Activated gamma-delta T cell treated with Interleukin-2 at 50 U/mL for 16 hours (primary cell): ENCODE measurements around the gene NAA15.
"Not testable (repeated sequence)": the region's sequence is repeated elsewhere in the genome, so short reads cannot be mapped to it uniquely, and the experiment has no call there.

Source experiments
- DNase-seq: peaks from one replicate; pipeline ENCODE4 v3.0.0-alpha.2; 2020

Gene NAA15

DNA sequence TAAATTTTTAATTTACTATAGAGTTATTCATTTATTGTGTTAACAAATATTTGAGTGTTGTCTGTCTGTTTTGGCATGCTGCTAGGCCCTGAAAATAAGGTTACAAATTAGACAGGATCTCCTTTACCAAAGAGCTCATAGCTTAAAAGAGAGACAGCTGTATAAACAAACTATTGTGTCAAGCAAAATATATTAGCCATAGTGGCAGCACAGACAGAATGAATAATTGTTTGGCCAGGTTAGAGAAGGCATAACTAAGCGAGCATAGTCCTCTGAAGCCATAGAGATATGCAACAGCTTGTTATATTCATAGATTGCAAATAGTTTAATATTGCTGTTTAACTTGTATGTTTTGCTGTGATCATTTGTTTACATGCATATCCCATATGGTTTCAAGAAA lies 67.7 kb downstream of the NAA15 start:
- DNase-seq, result no peak

DNA sequence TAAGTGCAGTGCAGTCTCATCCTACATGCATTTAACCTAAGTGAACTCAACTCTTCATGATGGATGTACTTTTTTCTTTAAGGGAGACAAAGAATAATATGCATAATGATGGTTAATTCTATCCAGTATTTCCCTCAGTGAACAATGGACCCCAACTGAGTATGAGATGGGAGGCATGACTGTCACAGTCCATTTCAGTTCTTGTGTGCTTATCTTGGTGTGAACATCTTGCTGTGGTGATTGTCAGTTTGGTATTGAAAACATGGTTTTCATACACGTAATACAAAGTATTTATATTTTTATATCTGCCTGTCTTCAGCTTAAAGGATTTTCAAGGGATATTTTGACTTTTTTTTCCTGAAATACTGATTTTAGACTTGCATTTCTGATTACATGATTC lies 72.9 kb downstream of the NAA15 start:
- DNase-seq, result no peak

DNA sequence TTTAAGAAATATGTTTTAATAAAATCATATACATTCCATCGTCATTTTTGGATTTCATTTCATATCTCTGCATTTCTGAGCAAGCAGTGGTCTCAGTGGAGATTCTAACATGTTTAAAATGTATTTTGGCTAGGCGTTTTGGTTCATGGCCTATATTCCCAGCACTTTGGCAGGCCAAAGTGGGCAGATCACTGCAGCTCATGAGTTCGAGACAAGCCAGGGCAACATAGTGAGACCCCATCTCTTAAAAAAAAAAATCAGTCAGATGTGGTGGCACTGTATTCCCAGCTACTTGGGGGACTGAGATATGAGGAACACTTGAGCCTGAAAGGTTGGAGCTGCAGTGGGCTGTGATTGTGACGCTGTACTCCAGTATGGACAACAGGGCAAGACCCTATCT lies 85.1 kb downstream of the NAA15 start:
- no peak for DNase-seq

DNA sequence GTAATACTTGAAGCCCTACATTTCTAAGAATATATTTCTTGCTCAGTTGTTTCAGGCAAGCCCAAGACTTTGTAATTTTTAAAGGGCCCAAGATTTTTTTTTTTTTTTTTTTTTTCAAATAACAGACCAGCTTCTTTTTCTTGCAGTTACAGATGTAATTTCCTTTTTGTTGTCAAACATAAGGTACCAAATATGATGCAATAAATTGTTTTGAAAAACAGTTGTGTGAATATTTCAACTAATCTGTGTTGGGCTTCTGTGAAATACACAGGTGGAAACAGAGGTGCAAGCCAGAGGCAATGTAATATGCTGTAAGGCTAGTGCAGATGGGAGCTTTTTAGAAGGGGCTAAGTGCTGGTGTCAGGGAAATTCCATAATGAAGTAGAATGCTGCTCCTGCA lies 87.8 kb downstream of the NAA15 start:
- no peak for DNase-seq

DNA sequence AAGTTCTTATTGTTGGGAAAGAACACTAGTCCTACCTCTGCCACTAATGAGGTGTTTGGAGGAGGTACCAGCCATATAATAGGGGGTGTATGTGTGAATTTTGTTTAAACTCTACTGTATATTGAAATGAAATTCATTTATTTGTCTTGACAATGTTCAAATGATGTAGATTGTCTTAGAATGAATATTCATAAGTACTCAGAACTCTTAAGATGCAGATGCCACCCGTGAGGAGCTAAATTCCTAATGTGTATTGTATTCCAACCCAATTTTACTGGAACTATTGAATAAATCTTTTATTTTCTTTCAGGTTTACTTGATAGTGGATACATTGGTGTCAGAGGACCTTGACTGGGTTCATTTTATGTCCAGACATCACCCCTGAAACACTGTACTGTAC lies 88.7 kb downstream of the NAA15 start:
- DNase-seq, result no peak

DNA sequence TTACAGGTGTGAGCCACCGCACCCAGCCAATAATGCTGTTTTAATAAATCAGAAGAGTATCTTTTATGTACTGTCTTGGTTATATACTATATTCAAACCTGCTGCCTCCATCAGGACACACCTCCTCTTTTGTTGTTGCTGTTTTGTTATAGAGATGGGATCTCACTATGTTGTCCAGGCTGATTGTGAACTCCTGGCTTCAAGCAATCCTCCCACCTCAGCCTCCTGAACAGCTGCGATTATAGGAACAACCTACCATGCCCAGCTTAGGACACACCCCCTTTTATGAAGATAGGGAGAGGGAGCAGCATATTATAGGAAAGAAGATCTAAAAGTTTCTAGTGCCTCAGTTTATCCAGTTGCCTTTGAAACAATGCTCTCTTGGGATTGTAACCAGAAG lies 90.4 kb downstream of the NAA15 start:
- DNase-seq, result no peak

DNA sequence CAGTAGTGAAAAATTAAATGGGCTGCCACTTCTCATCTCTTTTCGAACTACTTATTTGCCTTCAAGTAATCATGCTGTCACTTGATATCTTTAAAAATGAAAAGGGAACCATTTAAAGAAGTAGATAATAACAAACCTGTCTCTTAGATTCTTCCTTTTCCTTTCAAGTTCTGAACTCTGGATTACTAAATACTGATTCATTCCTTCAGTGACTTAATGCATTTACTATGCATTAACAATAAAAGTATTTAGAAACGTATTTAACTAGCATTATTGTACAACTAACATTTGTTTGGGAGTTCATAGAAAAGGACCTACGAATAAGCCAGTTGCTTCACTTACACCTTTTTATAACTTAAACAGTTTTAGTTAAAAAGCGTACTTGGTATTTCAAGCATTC lies 91.5 kb downstream of the NAA15 start:
- no peak for DNase-seq

DNA sequence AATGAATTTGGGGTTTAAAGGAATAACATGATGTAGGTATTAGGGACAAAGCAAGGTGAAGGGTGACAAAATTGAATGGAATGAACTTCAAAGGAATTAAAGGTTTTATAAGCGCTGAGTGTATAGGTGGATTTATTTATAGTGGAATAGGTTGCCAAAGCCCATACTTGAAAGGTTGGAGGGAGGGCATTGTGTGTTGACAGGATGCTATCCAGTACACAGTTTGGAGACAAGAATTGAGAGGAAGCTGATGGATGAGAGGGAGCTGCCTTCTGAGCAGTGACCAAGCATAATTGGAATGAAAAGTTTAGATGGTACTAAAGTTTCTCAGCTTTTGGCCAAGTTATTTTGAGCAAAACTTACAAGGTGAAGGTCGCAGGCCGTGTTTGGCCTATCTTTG lies 100.1 kb downstream of the NAA15 start:
- no peak for DNase-seq

DNA sequence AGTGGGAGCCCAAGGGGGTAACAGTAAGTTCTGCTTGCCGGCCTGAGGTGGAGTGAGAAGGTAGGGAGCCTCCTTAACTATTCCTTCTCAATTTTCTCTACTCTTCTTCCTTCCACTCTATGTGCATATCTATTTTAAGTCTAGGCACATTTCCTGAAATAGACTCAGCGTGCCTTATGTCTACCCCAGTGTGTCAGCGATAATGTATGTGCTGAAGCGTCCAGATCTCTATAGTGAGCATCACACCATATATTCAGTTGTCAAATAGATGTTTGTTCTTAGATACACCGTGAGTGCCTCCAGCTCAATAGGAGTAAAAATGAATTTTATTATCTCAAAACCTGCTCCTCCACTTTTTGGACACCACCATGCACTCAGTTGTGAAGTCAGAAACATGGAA lies 101.1 kb downstream of the NAA15 start:
- no peak for DNase-seq

DNA sequence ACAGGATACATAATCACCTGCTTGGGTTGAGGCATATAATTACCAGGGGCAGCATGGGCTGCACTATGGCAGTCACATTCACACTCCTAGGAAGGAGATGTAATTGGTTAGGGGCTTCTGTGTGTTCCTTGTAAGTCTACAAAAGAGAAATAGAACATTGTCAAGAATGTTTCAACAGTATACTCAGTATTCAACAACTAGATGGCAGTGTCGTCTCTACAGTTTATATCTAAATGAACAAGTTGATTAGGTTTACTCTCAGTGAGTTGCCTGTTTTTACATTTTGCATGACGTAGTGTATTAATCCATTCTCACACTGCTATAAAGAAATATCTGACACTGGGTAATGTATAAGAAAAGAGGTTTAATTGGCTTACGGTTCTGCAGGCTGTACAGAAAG lies 102.2 kb downstream of the NAA15 start:
- no peak for DNase-seq

DNA sequence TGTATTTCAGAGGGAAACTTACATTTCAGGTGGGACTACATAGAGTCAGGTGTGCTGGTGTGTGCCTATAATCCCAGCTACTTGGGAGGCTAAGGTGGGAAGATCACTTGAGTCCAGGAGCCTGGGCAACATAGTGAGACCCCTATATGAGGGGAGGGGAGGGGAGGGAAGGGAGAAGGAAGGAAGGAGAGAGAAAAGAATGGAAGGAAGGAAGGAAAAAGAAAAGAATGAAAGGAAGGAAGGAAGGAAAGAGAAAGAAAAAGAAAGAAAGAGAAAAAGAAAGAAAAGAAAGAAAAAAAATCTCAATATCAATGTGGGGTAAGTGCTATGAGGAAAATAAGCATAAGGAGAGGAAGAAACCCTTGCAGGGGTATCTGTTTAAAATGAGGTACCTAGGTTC lies 109.0 kb downstream of the NAA15 start:
- DNase-seq, result no peak

DNA sequence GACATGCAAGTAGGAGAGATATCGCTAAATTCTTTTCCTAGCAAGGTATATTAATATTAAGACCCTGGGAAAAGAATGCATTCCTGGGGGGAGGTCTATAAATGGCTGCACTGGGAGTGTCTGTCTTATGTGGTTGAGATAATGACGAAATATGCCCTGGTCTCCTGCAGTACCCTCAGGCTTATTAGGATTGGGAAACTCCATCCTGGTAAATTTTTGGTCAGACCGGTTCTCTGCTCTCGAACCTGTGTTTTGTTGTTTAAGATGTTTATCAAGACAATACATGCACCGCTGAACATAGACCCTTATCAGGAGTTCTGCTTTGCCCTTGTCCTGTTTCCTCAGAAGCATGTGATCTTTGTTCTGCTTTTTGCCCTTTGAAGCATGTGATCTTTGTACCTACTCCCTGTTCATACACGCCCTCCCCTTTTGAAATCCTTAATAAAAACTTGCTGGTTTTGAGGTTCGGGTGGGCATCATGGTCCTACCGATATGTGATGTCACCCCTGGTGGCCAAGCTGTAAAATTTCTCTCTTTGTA lies 113.4 kb downstream of the NAA15 start:
- DNase-seq, result not testable (repeated sequence)

DNA sequence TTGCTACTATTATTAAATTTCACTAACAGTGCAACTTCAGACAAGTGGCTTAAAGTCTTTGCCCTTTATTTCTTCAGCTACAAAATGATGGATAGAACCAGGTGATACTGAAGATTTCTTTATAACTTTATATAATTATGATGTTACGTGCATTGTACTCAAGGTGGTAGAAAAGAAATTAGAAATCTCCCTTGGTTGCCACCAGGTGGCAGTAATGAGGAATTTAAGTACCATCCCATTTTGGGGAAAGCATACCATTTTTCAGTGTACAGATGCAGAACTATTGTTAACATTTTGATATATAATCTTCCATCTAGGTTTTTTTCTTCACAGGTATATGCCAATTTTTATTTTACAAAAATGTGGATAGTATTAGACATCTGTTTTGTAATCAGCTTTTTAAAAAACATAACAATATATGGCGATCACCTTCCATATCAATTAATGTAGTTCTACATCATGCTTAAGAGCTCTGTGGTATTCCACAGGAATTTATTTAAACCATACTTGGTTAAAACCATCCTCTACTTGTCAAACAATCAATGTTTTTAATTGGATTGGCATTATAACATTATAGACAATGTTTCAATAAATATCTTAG lies 114.9 kb downstream of the NAA15 start:
- DNase-seq, result peak; percentile 22

DNA sequence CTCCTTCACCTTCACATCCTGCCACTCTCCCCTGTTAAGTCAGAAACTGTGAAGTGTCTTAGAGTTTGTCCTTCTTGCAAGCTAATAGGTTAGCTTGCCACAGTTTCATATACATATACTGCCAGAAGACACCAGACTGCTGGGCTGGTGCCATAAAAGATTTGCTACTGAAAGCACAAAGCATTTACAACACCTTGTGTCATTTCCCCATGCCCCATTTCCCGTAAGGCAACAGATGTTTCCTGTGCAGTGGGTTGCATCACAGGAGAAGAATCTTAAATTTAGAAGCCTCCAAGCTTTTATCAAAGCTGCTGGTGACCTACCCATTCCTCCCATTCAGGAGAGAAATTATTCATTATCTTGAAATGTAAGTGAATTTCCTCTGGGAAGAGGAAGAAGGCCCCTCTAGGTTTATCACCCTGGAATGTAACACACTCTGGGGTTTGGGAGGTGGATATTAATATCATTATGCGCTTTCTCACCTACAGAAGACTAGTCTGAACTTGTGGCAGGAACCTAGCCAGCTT lies 118.1 kb downstream of the NAA15 start:
- DNase-seq, result no peak

DNA sequence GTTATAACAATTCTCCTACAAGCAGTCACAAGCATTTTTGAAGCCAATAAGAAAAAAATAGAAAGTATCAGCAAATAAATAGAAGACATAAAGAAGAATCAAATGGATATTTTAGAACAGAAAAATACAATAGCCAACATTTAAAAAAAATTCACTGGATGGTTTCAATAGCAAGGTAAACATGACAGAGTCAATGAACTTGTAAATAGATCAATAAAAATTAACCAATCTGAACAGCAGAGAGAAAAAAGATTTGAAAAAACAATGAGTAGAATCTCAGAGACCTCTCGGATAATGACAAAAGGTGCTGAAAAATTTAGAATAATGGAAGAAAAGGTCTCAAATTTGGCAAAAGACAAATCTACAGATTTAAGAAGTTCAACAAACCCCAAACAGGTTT lies 119.3 kb downstream of the NAA15 start:
- DNase-seq, result no peak

DNA sequence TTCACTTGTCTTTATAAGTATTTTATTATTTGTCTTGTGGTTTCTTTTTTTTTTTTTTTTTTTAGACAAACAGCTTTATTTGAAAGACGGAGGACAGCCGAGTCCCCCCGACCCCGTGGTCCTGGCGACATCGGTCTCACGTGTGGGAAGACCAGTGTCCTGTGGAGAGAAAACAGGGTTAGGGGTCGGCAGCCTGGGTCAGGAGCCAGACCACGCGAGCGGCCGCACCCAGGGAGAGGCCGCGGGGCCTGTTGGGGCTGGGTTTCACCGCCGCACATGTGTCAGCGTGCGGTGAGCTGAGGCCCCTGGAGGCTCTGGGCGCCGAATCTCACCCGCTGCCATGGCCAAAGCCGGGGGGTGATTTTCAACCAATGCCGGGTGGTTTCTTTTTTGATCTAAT lies 134.8 kb downstream of the NAA15 start:
- no peak for DNase-seq

DNA sequence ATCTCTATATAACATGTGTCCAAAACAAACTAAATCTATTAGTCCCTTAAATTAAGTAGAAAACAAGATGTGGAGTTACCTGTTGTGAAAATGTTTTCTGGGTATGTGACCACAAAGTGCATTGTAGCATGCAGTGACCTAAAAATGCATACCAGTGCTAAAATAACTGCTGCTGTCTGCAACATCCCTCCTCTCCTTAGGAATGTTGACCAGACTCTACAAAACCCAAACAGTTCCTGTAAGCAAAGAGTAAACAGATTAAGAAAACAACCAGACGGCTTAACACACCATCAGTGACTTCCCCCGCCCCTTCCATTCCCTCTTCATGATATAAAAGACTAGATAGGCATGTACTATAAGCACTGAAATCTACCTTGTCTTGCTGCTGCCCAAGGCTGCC lies 136.8 kb downstream of the NAA15 start:
- DNase-seq, result no peak

DNA sequence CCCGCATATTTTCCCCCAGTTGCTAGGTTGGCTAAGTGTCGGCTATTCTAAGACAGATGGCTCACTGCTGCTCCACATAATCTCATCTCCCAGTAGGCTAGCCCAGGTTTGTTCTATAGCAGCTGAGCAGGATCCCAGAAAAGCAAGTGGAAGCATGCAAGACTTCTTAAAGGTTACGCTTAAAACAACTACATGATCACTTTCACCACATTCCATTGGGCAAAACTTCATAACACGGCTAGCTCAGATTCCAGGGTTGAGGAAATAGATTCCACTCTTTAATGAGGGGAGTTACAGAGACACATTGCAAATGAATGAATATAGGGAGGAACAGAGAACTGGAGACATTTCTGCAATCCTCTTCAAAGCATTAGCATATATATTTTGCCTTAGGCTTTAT lies 139.7 kb downstream of the NAA15 start:
- DNase-seq, result no peak

DNA sequence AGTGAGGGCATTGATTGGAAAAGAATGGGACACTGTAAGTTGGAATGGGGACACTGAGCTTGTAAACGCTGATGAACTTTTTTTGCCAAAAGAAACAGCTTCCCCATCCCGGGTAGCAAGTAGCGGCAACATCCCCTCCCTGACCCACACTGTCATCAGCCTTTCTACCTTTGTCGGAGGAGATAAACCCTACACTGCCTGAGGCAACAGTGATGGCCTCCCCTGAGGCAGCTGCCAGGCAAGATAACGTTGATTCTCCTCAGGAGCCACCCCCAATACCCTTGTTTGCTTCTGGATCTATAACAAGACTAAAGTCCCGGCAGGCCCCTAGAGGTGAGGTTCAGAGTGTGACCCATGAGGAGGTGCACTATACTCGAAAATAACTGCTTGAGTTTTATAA lies 142.4 kb downstream of the NAA15 start:
- DNase-seq, result no peak

DNA sequence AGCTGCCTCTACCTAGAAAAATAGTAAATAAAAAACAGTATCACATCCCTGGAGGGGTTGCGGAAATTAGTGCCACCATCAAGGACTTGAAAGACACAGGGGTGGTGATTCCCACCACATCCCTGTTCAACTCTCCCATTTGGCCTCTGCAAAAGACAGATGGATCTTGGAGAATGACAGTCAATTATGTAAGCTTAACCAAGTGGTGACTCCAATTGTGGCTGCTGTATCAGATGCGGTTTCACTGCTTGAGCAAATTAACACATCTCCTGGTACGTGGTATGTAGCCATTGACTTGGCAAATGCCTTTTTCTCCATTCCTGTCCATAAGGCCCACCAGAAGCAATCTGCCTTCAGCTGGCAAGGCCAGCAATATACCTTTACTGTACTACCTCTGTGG lies 143.6 kb downstream of the NAA15 start:
- DNase-seq, result not testable (repeated sequence)

DNA sequence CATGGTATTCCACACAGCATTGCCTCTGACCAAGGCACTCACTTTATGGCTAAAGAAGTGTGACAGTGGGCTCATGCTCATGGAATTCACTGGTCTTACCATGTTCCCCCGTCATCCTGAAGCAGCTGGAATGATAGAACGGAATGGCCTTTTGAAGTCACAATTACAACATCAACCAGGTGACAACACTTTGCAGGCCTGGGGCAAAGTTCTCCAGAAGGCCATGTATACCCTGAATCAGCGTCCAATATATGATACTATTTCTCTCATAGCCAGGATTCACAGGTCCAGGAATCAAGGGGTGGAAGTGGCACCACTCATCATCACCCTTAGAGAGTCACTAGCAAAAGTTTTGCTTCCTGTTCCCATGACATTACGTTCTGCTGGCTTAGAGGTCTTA lies 145.8 kb downstream of the NAA15 start:
- not testable (repeated sequence) for DNase-seq

DNA sequence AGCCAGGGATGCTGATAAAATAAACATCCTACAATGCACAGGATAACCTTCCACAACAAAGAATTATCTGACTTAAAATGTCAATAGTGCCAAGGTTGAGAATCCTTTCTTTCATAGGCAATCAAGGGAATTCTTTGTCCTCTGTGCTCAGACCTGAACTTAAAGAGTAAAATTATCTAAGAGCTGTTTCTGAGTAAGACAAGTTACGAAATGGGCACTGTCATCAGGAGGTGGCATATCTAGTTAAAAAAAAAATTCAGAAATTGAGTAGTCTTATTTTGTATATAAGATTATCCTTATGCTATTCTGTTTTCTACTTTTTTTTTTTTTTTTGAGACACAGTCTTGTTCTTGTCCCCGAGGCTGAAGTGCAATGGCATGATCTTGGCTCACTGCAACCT lies 149.3 kb downstream of the NAA15 start:
- DNase-seq, result no peak

DNA sequence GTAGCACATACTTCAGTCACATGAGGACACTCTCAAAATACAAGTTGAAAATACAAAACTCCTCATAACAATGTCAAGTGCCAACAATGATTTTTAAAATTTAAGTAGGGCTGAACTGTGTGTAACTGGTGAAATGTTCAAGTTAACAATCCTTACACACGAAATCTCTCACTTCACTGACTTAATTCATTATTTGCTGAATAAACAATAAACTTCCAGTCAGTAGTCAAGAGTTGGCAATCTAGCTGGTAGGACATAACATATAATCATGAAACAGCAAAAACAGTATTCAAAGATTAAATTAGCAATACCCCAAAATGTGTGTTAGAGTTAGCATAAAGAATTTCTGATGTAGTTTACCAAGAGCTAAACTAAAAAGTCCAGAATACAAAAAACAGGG lies 150.7 kb downstream of the NAA15 start:
- no peak for DNase-seq

DNA sequence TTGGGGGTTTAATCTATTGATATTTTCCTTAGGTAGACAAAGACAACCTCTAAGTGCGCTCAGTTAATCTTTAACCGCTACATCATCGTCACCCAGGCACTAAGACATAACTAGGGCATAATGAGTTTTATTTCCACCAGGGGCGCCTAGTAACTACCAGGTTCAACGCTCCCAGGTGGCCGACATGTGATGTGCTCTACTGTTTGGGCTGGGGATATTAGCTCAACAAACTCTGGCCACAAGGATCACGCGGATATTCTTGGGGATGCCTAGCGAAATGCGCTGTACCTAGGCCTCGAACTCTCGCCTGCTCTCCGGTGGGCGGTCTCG lies 151.7 kb downstream of the NAA15 start:
- peak; percentile 60 for DNase-seq

DNA sequence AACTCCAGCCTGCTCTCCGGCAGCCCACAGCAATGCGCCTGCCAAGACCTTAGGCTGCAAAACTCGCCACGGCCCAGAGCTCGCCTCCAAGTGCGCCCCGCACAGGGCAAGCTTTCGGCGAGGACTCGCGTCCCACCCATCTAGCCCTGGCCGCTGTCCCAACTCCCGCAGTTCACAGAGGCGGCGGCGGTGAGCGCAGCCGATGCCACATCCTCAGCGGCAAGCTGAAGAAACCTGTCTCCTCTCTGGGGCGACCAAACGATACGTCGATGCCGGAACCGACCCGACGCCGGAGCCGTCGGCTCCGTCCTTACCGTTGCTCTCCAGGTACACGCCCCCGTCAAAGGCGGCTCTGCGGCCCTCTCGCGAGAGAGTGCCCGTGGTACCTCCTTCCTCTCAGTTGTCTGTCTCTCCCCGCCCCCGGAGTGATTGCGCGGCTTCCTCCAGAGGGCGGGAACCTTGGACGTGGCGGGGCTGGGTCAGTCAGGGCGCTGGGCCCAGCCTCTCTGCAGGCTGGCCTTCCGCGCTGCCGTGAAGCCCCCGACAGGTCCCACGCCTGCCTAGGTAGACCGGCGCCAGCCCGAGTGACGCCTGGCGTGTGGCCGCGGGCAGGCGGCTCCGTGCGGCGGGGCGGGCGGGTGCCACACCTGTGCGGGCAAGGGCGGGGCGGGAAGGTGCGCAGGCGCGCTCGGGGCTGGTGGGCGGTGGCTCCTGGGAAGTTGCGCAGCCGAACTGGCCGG lies 152.2 kb downstream of the NAA15 start:
- DNase-seq, result peak; percentile 95
